Nephron (organoid): ENCODE measurements around the gene TENM4.
A peak's percentile ranks its signal among the peaks of the same experiment; 100 is the strongest.

Experiments used
- H3K27ac Mint-ChIP-seq, 3 experiments: 2 replicates each; pipeline ENCODE4 v1.8.0; 2020; ENCODE audit warnings: mixed read lengths in 3 of 3, mild to moderate bottlenecking in 2 of 3, moderate library complexity in 1 of 3
- H3K27me3 Mint-ChIP-seq: 2 replicates; pipeline ENCODE4 v1.8.0; 2021; ENCODE audit warnings: low read depth, mild to moderate bottlenecking, moderate library complexity, mixed read lengths
- H3K36me3 Mint-ChIP-seq: 2 replicates; pipeline ENCODE4 v1.8.0; 2020; ENCODE audit warnings: low read depth, mixed read lengths
- H3K4me1 Mint-ChIP-seq: 2 replicates; pipeline ENCODE4 v1.8.0; 2020; ENCODE audit warnings: mixed read lengths
- H3K4me3 Mint-ChIP-seq, 3 experiments: 2 replicates each; pipeline ENCODE4 v1.8.0; 2020; ENCODE audit warnings: mild to moderate bottlenecking in 3 of 3, mixed read lengths in 3 of 3, moderate library complexity in 2 of 3
- H3K9me3 Mint-ChIP-seq: 2 replicates; pipeline ENCODE4 v1.8.0; 2020; ENCODE audit warnings: mixed read lengths
- TF ChIP-seq, protein P1 (sequence below), 3 experiments: fragments of 200-600 bp; sonication (generic); IDR thresholded peaks; one replicate each; pipeline ENCODE4 v1.5.0; 2021; ENCODE audit warnings: antibody characterized with exemption in 3 of 3; ENCODE audit not compliant: unreplicated experiment in 3 of 3

The TENM4 gene

DNA sequence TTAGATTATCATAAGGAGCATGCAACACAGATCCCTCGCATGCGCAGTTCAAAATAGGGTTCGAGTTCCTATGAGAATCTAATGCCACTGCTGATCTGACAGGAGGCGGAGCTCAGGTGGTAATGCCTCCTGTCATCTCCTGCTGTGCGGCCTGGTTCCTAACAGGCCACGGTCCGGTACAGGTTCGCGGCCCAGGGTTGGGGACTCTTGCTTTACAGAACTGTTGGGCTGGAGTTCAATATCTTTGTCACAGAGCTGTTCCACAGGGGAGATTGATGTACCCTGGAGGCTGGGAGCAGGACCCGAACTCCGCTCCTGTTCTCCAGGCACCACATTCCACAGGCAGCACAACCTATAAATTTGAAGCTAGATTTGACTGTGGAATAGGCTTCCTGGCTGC is 508.1 kb downstream of the TENM4 start:
- H3K4me3 Mint-ChIP-seq, result no peak overlapping the region
- TF ChIP-seq, protein P1, sequence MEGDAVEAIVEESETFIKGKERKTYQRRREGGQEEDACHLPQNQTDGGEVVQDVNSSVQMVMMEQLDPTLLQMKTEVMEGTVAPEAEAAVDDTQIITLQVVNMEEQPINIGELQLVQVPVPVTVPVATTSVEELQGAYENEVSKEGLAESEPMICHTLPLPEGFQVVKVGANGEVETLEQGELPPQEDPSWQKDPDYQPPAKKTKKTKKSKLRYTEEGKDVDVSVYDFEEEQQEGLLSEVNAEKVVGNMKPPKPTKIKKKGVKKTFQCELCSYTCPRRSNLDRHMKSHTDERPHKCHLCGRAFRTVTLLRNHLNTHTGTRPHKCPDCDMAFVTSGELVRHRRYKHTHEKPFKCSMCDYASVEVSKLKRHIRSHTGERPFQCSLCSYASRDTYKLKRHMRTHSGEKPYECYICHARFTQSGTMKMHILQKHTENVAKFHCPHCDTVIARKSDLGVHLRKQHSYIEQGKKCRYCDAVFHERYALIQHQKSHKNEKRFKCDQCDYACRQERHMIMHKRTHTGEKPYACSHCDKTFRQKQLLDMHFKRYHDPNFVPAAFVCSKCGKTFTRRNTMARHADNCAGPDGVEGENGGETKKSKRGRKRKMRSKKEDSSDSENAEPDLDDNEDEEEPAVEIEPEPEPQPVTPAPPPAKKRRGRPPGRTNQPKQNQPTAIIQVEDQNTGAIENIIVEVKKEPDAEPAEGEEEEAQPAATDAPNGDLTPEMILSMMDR (IDR thresholded peaks at IDR 0.05; ENCODE audit: unreplicated experiment in 3 of 3), result no peak
- H3K9me3 Mint-ChIP-seq, result no peaks in the 10 kb centered on the region
- H3K4me1 Mint-ChIP-seq, result peaks cover 46% of the 10 kb centered on the region
- peaks cover 9% of the 10 kb centered on the region for H3K36me3 Mint-ChIP-seq
- H3K27me3 Mint-ChIP-seq, result no peaks in the 10 kb centered on the region
- H3K27ac Mint-ChIP-seq, result peak overlapping the region; percentile 22 to 88 (median 37)

DNA sequence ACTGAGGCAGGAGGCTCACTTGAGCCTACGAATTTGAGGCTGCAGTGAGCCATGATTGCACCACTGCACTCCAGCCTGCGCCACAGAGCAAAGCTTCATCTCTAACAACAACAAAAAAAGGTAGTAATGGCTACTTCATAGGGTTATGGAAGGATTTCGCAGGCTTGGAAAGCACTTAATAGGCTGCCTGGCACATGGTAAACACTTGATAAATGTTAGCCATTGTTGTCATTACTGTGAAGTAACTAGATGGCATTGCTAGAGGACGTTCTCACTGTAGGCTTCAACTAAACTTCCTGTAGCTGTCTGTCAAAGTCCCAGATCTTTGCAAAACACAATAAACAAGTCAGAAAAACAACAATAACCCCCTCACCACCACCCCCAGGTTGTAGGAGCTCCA is 508.9 kb downstream of the TENM4 start:
- H3K4me3 Mint-ChIP-seq, result no peak overlapping the region
- H3K27ac Mint-ChIP-seq, result peak overlapping the region in 1 of 3 experiments; percentile 88
- H3K4me1 Mint-ChIP-seq, result peaks cover 52% of the 10 kb centered on the region
- TF ChIP-seq, protein P1 (IDR thresholded peaks at IDR 0.05; ENCODE audit: unreplicated experiment in 3 of 3), result no peak
- no peaks in the 10 kb centered on the region for H3K9me3 Mint-ChIP-seq
- peaks cover 5% of the 10 kb centered on the region for H3K36me3 Mint-ChIP-seq
- no peaks in the 10 kb centered on the region for H3K27me3 Mint-ChIP-seq

DNA sequence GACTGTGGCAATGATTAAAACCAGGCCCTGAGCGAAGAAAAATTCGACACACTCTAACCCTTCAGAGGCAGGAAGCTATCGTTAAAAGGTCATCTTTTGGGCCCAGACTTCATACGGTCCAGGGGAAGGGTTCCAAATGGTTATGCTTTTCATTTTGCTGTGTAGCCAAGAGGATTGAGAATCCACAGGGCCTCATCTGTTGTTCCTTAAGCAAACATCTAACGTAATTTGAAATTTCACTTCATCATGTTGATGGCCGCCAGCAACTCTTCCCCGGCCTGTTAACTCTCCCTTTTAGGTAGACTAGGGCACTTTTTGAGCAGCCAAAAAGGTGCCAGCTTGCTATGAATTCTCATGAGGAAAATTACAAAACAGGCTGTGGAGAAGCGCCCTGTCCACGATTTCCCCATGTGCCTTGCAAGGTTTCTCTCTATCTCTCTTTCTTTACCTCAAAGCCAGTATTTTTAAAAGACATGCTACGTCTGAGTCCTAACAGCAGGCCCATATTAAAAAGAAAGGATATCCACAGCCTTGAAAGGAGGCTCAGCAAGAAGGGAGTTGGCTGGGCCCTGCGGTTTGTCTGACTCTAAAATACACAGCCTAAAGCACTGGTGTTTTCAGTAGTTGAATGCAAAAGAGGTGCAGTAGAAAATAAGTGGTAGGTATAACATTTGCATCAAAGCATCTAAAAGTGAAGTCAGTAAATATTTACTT is 509.9 kb downstream of the TENM4 start:
- Mint-ChIP-seq H3K36me3 (peaks cover 5% of the 10 kb centered on the region), H3K4me1 (peaks cover 52% of the 10 kb centered on the region), H3K9me3 (no peaks in the 10 kb centered on the region), H3K4me3 (no peak overlapping the region), H3K27me3 (no peaks in the 10 kb centered on the region), H3K27ac (peak overlapping the region; percentile 75 to 88 (median 76))
- TF ChIP-seq, protein P1 (IDR thresholded peaks at IDR 0.05; ENCODE audit: unreplicated experiment in 3 of 3), result no peak

DNA sequence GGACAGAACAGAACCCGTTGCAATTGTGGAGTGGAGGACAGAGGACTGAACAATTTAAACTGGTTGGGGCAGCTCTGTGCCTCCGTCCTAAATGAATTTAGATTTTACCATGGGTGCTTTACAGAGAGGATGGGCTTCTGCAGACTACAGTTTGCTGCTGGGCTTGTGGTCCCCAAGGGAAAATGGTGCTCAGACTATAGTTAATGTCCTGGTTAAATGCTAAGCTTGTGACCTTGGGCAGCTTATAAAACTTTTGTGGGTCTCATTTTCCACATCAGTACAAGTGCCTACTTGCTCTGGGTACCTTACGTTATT is 511.0 kb downstream of the TENM4 start:
- peaks cover 62% of the 10 kb centered on the region for H3K4me1 Mint-ChIP-seq
- peaks cover 5% of the 10 kb centered on the region for H3K36me3 Mint-ChIP-seq
- H3K4me3 Mint-ChIP-seq, result no peak overlapping the region
- H3K9me3 Mint-ChIP-seq, result no peaks in the 10 kb centered on the region
- H3K27me3 Mint-ChIP-seq, result no peaks in the 10 kb centered on the region
- peak overlapping the region in 2 of 3 experiments; percentile 85 to 88 for H3K27ac Mint-ChIP-seq
- TF ChIP-seq, protein P1 (IDR thresholded peaks at IDR 0.05; ENCODE audit: unreplicated experiment in 3 of 3), result no peak

DNA sequence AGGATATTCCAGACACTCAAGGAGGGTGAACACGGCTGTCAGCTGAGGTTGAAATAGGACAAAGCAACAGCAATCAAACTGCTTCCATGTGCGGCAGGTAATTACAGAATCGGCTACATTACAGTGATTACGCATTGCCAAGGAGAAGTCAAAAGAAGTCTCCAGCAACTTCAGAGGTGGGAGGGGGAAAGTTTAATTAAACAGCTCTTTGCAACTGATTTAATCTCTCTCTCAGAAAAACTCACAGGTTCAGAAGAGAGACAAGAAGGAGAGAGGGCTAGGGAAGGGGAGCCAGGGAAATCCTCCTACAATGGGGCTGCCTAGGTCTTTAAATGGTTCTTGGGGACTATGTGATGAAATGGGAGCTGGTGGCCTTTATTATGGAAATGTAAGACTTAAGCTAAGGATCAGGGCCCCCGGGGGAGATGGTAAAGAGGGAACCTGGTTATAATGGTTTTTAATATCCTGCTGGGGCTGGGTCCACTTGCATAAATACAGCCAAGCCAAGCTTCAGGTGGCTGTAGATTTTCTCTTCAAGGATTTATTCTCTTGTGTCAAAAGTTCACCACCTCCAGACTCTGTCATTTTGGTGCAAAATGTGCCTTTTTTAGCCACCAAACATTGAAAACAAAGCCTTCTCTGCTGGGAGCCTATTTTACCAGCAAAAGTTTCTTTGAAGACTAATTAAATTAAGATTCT is 511.5 kb downstream of the TENM4 start:
- H3K27me3 Mint-ChIP-seq, result no peaks in the 10 kb centered on the region
- peaks cover 60% of the 10 kb centered on the region for H3K4me1 Mint-ChIP-seq
- H3K4me3 Mint-ChIP-seq, result no peak overlapping the region
- peaks cover 5% of the 10 kb centered on the region for H3K36me3 Mint-ChIP-seq
- H3K27ac Mint-ChIP-seq, result peak overlapping the region in 2 of 3 experiments; percentile 70 to 88
- no peaks in the 10 kb centered on the region for H3K9me3 Mint-ChIP-seq
- TF ChIP-seq, protein P1 (IDR thresholded peaks at IDR 0.05; ENCODE audit: unreplicated experiment in 3 of 3), result no peak
